SK-N-MC (cell line): ENCODE results near the gene SLF2.

ENCODE experiments used
- EZH2 ChIP-seq: fragments of 200-600 bp; sonication (generic); IDR thresholded peaks from one replicate; pipeline ENCODE4 v1.6.1; 2017; ENCODE audit warnings: antibody characterized with exemption
- FOXP2 ChIP-seq: optimal IDR thresholded peaks from 2 replicates; pipeline ENCODE3; 2011; ENCODE audit warnings: mild to moderate bottlenecking, moderate library complexity; ENCODE audit not compliant: insufficient read depth; ENCODE audit errors: extremely low read length, control extremely low read depth
- POLR2AphosphoS5 ChIP-seq: IDR thresholded peaks from 2 replicates; pipeline ENCODE4 v1.6.1; 2012; ENCODE audit warnings: mild to moderate bottlenecking, low read depth, low read length, borderline replicate concordance

DNA sequence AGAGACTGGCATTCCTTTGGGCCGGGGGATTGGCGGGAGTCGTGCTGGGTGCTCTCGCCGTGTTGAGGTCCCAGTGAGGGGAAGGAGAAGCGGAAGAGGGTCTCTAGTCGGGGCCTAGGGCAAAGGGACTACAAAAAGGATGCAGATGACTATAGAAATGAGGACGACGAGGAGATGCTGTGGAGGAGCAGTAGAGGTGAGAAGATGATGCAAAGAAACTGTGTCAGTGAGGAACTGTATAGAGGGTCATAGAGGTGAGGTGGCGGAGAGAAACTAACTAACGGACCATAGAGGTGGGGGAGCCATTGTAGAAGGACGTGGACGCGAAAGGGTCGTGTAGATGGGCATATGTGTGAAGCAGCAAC is 74.9 kb downstream of the SLF2 start:
- TF ChIP-seq POLR2AphosphoS5 (no peak), EZH2 (no peak), FOXP2 (no peak)
